Fibroblast of mammary gland (primary cell): Measurements from ENCODE around the gene LSMEM2.
A peak's percentile ranks its signal among the peaks of the same experiment; 100 is the strongest.

ENCODE experiments used
- DNase-seq: peaks from one replicate; pipeline ENCODE4 v3.0.0-alpha.2; 2010; ENCODE audit warnings: low read depth
- H3K4me3 ChIP-seq: 2 replicates; pipeline ENCODE4 v1.5.1; 2011; ENCODE audit warnings: low read depth, mild to moderate bottlenecking, low read length, moderate library complexity; ENCODE audit not compliant: control insufficient read depth
- CTCF ChIP-seq: conservative IDR thresholded peaks from 2 replicates; pipeline ENCODE4 v1.5.1; 2011; ENCODE audit warnings: low read depth, low read length, inconsistent platforms; ENCODE audit not compliant: control insufficient read depth, insufficient read depth

Gene LSMEM2

GRCh38 chr3:50254577-50255250, 24.2 kb upstream of the LSMEM2 start:
- DNase-seq, result peak; percentile 79
- no peak overlapping the region for H3K4me3 ChIP-seq
- TF ChIP-seq CTCF, result no peak

- H3K4me3 ChIP-seq, result no peak overlapping the region
- no peak for DNase-seq
- TF ChIP-seq CTCF, result no peak
Measured at GRCh38 chr3:50255251-50255615, 23.7 kb upstream of the LSMEM2 start.

GRCh38 chr3:50256978-50257890, 21.7 kb upstream of the LSMEM2 start:
- no peak overlapping the region for H3K4me3 ChIP-seq
- no peak for DNase-seq
- peak; percentile 60 for TF ChIP-seq CTCF

GRCh38 chr3:50258029-50258680, 20.7 kb upstream of the LSMEM2 start:
- H3K4me3 ChIP-seq, result no peak overlapping the region
- no peak for TF ChIP-seq CTCF
- no peak for DNase-seq

GRCh38 chr3:50258979-50259378, 19.9 kb upstream of the LSMEM2 start:
- no peak for TF ChIP-seq CTCF
- H3K4me3 ChIP-seq, result no peak overlapping the region
- no peak for DNase-seq

- TF ChIP-seq CTCF, result no peak
- DNase-seq, result no peak
- H3K4me3 ChIP-seq, result no peak overlapping the region
Measured at GRCh38 chr3:50259432-50260026, 19.4 kb upstream of the LSMEM2 start.
